Fibroblast of lung (primary cell): ENCODE measurements around the gene NOVA2. TPM values are rescaled to one million over a fixed set of nuclear protein-coding genes. Genes with fewer than 3 reads are reported as not detected.

Experiments used
- DNase-seq, 2 donors: peaks; one replicate each; pipeline versions ENCODE4 v3.0.0 to v3.0.0-alpha.2; 2010; ENCODE audit warnings: low read depth in 2 of 2
- H2AFZ ChIP-seq: 2 replicates; pipeline ENCODE4 v1.5.1; 2012; ENCODE audit warnings: low read length, control low read depth, inconsistent platforms
- H3K27ac ChIP-seq: 2 replicates; pipeline ENCODE4 v1.5.1; 2011; ENCODE audit warnings: low read length, control low read depth; ENCODE audit not compliant: insufficient read depth
- H3K27me3 ChIP-seq: 2 replicates; pipeline ENCODE4 v1.5.1; 2011; ENCODE audit warnings: mild to moderate bottlenecking, low read length; ENCODE audit not compliant: control insufficient read depth, insufficient read depth
- H3K36me3 ChIP-seq: 2 replicates; pipeline ENCODE4 v1.5.1; 2011; ENCODE audit warnings: low read length; ENCODE audit not compliant: control insufficient read depth, insufficient read depth
- H3K4me1 ChIP-seq: 2 replicates; pipeline ENCODE4 v1.5.1; 2011; ENCODE audit warnings: low read length; ENCODE audit not compliant: control insufficient read depth, insufficient read depth; ENCODE audit errors: extremely low read depth
- H3K4me2 ChIP-seq: 2 replicates; pipeline ENCODE4 v1.5.1; 2011; ENCODE audit warnings: low read length, control low read depth; ENCODE audit not compliant: insufficient read depth; ENCODE audit errors: extremely low read depth
- H3K4me3 ChIP-seq, 4 experiments: fragments of 200-600 bp in 1 of 4; sonication (generic) in 1 of 4; replicated peaks in 1 of 4; 2 replicates each; pipeline ENCODE4 v1.5.1; 2011 to 2016; ENCODE audit warnings: low read length in 4 of 4, low read depth in 3 of 4, mild to moderate bottlenecking in 3 of 4, control low read depth in 2 of 4, inconsistent platforms in 1 of 4, mixed read lengths in 1 of 4; ENCODE audit not compliant: insufficient read depth in 1 of 4; ENCODE audit errors: control extremely low read depth in 1 of 4
- H3K79me2 ChIP-seq: 2 replicates; pipeline ENCODE4 v1.5.1; 2012; ENCODE audit warnings: mild to moderate bottlenecking, low read length, inconsistent platforms; ENCODE audit not compliant: control insufficient read depth, insufficient read depth
- H3K9ac ChIP-seq: 2 replicates; pipeline ENCODE4 v1.5.1; 2011; ENCODE audit warnings: mild to moderate bottlenecking, low read length, control low read depth; ENCODE audit not compliant: insufficient read depth
- H3K9me3 ChIP-seq: 2 replicates; pipeline ENCODE4 v1.5.1; 2012; ENCODE audit warnings: low read depth, low read length; ENCODE audit not compliant: control insufficient read depth, insufficient read depth
- H4K20me1 ChIP-seq: 2 replicates; pipeline ENCODE4 v1.5.1; 2011; ENCODE audit warnings: low read length; ENCODE audit not compliant: control insufficient read depth, insufficient read depth; ENCODE audit errors: extremely low read depth
- CTCF ChIP-seq, 2 donors: IDR thresholded peaks in 1 of 2; conservative IDR thresholded peaks in 1 of 2; 1 replicate in 1 of 2; 2 replicates in 1 of 2; pipeline ENCODE4 v1.5.1; 2011 to 2012; ENCODE audit warnings: low read length in 2 of 2, control low read depth in 1 of 2, inconsistent platforms in 1 of 2, low read depth in 1 of 2, mild to moderate bottlenecking in 1 of 2
- EZH2 ChIP-seq: IDR thresholded peaks from 2 replicates; pipeline ENCODE4 v1.5.1; 2012; ENCODE audit warnings: low read length, control low read depth, mild to moderate bottlenecking; ENCODE audit errors: missing control alignments
- polyA plus RNA-seq, 2 donors: library from polyadenylated mRNA; depleted of rRNA in 1 of 2; stranded (reverse) in 1 of 2; unstranded in 1 of 2; fragments of >200 nt; gene quantifications; 2 replicates each; pipeline ENCODE4 v1.2.1, GENCODE V29; 2011 to 2012; ENCODE audit warnings: missing spikeins in 1 of 2
- total RNA-seq: library from RNA; depleted of rRNA; stranded (reverse); fragments of >200 nt; gene quantifications from 2 replicates; pipeline ENCODE4 v1.2.1, GENCODE V29; 2014

Gene NOVA2
- total and polyA plus RNA-seq, 2 donors (not counting 1 experiment from before 2014, with no cell fraction given): 0.01 TPM; not detected in 1

GRCh38 chr19:45895519-45895972 is 78.1 kb downstream of the NOVA2 start:
- H3K79me2 ChIP-seq: no peaks in the 10 kb centered on the region
- no peaks in the 10 kb centered on the region for H3K27me3 ChIP-seq
- H2AFZ ChIP-seq: no peak overlapping the region
- H3K4me3 ChIP-seq: no peak overlapping the region
- no peaks in the 10 kb centered on the region for H3K4me1 ChIP-seq
- H3K36me3 ChIP-seq: peaks cover 2% of the 10 kb centered on the region
- no peak for TF ChIP-seq EZH2
- no peak for TF ChIP-seq CTCF (conservative IDR thresholded peaks at IDR 0.05 in 1 of 2, IDR thresholded peaks at IDR 0.05 in 1 of 2; ENCODE audit: low read depth in 1 of 2, low read length in 2 of 2)
- no peak overlapping the region for H3K9ac ChIP-seq
- H4K20me1 ChIP-seq: no peaks in the 10 kb centered on the region
- H3K27ac ChIP-seq: no peak overlapping the region
- no peak overlapping the region for H3K4me2 ChIP-seq
- H3K9me3 ChIP-seq: no peaks in the 10 kb centered on the region
- DNase-seq: no peak

GRCh38 chr19:45890877-45891276 is 82.8 kb downstream of the NOVA2 start:
- H3K79me2 ChIP-seq: no peaks in the 10 kb centered on the region
- no peaks in the 10 kb centered on the region for H3K9me3 ChIP-seq
- no peak overlapping the region for H3K27ac ChIP-seq
- TF ChIP-seq EZH2 (no peak), CTCF (conservative IDR thresholded peaks at IDR 0.05 in 1 of 2, IDR thresholded peaks at IDR 0.05 in 1 of 2; ENCODE audit: low read depth in 1 of 2, low read length in 2 of 2) (no peak)
- H3K9ac ChIP-seq: no peak overlapping the region
- no peak for DNase-seq
- no peaks in the 10 kb centered on the region for H3K27me3 ChIP-seq
- no peaks in the 10 kb centered on the region for H4K20me1 ChIP-seq
- H2AFZ ChIP-seq: no peak overlapping the region
- peaks cover 2% of the 10 kb centered on the region for H3K4me1 ChIP-seq
- H3K4me3 ChIP-seq: no peak overlapping the region
- H3K4me2 ChIP-seq: no peak overlapping the region
- no peaks in the 10 kb centered on the region for H3K36me3 ChIP-seq

DNA sequence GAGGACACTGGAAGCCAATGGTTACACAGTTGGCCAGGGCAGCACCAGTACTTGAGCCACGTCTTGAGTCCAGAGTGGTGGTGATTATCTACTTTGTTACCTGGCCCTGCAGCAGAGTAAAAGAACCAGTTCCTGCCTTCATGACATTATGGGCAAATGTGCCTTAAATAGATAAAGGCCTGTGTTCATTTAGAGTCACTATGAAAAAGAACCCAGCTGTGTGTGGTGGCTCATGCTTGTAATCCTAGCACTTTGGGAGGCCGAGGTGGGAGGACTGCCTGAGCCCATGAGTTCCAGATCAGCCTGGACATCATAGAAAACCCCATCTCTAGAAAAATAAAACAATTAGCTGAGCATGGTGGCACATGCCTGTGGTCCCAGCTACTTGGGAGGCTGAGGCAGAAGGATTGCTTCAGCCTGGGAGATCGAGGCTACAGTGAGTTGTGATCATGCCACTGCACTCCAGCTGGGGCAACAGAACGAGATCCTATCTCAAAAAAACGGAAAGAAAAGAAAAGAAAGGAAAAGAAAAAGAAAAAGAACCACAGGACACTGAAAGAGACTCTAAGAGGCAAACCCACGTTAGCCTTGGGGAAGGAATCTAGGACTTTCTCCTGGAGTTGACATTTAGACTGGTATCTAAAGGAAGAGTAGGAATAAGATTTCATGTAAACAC is 84.3 kb downstream of the NOVA2 start:
- Histone ChIP-seq H4K20me1 (no peaks in the 10 kb centered on the region), H3K27ac (no peak overlapping the region), H3K4me1 (peaks cover 2% of the 10 kb centered on the region), H3K9ac (no peak overlapping the region), H2AFZ (no peak overlapping the region), H3K9me3 (no peaks in the 10 kb centered on the region), H3K27me3 (no peaks in the 10 kb centered on the region), H3K4me3 (no peak overlapping the region), H3K4me2 (no peak overlapping the region), H3K79me2 (peaks cover 7% of the 10 kb centered on the region), H3K36me3 (peaks cover 2% of the 10 kb centered on the region)
- TF ChIP-seq EZH2 (no peak), CTCF (conservative IDR thresholded peaks at IDR 0.05 in 1 of 2, IDR thresholded peaks at IDR 0.05 in 1 of 2; ENCODE audit: low read depth in 1 of 2, low read length in 2 of 2) (no peak)
- DNase-seq: no peak
